HG03097 (cell line): ENCODE results near the gene LRRK1.

ENCODE experiments used
- ATAC-seq: cut with Tn5 transposase; IDR thresholded peaks from one replicate; pipeline ENCODE4 v1.9.1; 2021; ENCODE audit not compliant: unreplicated experiment, low FRiP score

The LRRK1 gene

GRCh38 chr15:101107101-101107500, 187.9 kb downstream of the LRRK1 start:
- no peak for ATAC-seq

DNA sequence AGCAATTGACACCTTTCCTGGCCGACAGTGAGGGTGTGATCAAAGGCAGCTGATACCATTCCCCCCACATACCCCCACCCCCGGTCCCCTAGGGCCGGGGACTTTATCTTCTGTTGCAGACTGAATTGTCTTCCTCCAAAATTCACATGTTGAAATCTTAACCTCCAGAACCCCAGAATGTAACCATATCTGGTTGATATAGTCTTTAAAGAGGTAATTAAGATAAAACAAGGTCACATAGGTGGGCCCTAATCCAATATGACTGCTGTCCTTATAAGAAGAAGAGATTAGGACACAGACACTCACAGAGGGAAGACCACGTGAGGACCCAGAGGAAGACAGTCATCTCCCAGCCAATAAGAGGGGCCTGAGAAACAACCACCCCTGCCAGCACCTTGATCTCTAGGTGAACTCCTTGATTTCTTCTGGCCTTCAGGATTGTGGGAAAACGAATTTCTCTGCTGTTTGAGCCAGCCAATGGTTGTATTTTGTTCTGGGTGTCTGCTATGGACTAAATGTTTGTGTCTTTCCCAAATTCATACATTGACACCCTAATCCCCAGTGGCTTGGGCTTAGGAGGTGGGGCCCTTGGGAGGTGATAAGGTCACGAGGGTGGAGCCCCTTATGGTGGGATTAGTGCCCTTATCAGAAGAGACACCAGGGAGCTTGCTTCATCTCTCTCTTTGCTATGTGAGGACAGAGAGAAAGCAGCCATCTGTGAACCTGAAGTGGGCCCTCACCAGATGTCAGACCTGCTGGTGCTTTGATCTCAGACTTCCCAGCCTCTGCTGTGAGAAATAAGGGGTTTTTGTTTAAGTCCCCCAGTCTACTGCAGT, 188.7 kb downstream of the LRRK1 start:
- ATAC-seq = no peak

GRCh38 chr15:101108461-101108775, 189.3 kb downstream of the LRRK1 start:
- ATAC-seq = no peak

GRCh38 chr15:101108791-101109190, 189.6 kb downstream of the LRRK1 start:
- no peak for ATAC-seq

DNA sequence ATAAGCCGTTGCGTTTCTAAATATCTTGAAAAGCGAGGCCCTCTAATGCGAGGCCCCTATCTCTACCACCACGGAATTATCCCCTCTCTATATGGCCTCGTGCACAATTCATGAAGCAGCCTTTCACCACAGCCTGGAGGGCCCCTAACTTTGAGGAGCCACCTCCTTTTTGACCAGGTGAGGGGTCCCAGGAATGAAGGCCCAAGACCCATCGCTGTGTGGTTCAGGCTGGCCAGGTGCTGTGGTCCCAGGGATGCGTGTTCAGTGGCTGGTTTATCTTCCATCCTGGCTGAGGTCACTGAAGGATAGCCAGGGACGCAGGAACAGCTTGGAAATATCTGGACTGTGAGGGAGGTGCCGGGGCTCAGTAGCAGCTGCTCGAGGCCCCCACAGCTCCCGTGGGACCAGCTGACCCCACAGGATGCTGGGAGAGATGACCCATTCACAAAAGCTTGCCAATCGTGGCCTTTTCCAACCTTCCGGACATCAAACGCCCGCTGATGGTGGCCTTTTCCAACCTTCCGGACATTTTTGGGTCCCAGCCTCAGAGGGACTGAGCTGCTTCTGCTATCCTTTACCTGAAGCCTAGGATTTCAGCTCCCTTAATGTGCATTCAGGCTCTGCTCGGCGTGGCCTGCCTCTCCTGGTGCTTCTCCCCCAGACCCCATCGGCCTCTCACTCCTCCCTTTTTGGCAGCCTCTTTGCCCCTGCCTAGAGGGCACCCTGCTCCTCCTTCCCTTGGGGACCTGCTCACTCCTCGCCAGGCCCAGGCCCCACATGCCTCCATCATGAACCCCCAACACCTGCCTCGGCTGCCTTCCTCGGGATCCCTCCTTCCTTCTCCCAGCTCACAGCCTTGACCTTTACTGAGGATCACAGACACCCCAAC, 191.8 kb downstream of the LRRK1 start:
- no peak for ATAC-seq

DNA sequence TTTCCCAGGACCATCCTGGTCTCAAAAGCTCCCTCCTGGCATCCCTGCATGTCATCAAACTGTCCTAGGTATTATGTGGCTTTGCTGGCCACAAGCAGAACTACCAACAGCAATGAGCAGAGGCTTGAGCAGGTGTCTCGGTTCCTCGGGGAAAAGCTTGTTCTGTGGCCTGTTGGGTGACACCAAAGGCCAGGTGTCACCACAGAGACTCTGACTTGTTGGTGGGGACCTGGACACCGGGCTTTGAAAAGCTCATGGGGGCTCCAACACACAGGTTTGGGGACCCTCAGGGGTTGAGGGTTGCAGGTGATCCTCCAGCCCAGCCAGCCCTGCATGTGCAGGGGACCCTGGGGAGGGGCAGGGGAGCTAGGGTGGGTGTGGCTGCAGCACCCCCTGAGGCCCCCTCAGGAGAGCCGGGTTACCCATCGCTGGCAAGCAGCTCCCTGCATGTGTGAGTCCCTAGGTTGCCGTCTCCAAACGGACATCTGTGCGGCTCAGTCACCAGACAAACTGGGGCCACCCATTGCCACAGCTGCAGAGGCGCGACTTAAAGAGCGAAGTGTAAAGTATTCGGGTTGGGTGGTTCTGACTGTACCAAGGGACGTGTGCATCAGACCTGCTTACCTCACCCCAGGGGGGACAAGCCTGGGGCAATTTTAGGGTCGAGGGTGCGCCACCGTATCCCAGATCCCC, 192.6 kb downstream of the LRRK1 start:
- no peak for ATAC-seq

GRCh38 chr15:101112336-101113113, 193.4 kb downstream of the LRRK1 start:
- no peak for ATAC-seq

GRCh38 chr15:101113114-101114005, 194.2 kb downstream of the LRRK1 start:
- ATAC-seq = no peak

DNA sequence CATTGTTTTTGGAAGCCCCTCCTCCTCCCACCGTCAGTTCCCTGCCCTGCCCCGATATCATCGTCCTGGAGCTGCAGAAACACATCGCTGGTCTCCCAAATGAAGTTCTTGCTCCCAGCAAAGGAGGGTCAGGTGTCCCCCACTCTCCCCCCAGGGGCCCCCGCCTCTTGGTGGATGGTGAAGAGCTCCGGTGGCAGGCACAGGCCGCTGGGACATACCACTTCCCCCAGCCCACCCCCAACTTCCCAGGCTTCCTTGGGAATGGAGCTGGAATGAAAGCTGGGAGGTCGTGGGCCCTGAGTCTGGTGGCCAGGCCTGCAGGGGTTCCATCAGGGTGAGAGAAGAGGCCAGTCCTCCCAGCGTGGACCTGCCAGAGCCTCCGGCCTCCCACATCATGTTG, 195.0 kb downstream of the LRRK1 start:
- ATAC-seq = no peak

DNA sequence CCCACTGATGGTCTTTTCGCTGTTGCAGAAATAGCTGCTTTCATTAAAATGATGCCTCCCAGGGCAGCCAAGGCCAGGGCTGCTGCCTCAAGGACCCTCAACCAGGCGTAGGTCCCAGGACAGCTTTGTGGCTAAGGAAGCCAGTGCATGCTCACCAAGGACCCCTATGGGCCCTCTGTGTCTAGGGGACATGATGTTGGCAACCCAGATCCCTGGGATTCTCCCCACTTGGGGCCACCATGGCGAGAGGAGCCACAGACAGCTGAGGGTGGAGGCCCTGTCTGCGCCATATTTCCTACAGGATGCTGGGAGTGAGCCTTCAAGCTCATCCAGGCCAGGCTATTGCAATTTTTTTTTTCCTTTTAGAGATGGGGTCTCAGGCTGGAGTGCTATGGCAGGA, 195.5 kb downstream of the LRRK1 start:
- no peak for ATAC-seq

GRCh38 chr15:101115393-101115785, 196.2 kb downstream of the LRRK1 start:
- no peak for ATAC-seq

- no peak for ATAC-seq
Observed at GRCh38 chr15:101115786-101116680, 196.9 kb downstream of the LRRK1 start.

- ATAC-seq = no peak
Observed at GRCh38 chr15:101116681-101116976, 197.5 kb downstream of the LRRK1 start.

GRCh38 chr15:101118116-101118515, 199.0 kb downstream of the LRRK1 start:
- no peak for ATAC-seq

GRCh38 chr15:101118615-101119014, 199.5 kb downstream of the LRRK1 start:
- ATAC-seq = no peak

GRCh38 chr15:101119181-101119580, 200.0 kb downstream of the LRRK1 start:
- no peak for ATAC-seq
